Measurements from ENCODE around the gene CDHR3.

GRCh38 chr7:105975770-105976417, 12.8 kb downstream of the CDHR3 start:
- no peak for TF ChIP-seq SP4 (IDR thresholded peaks at IDR 0.05; ENCODE audit: low read length)
- no peak for TF ChIP-seq EP300 (IDR thresholded peaks at IDR 0.05; ENCODE audit: borderline replicate concordance in 1 of 2, low read depth in 2 of 2, low read length in 2 of 2)
- TF ChIP-seq BCL11A (IDR thresholded peaks at IDR 0.05; ENCODE audit: low read depth in 2 of 2, low read length in 2 of 2): no peak
- no peak for TF ChIP-seq TAF1 (IDR thresholded peaks at IDR 0.05; ENCODE audit: low read depth, low read length)
- TF ChIP-seq JUN (IDR thresholded peaks at IDR 0.05; ENCODE audit: low read depth, low read length): no peak
- no peak for TF ChIP-seq SIN3A (conservative IDR thresholded peaks at IDR 0.05 in 1 of 2, IDR thresholded peaks at IDR 0.05 in 1 of 2; ENCODE audit: low read depth in 1 of 2, low read length in 2 of 2)
